D721Med (cell line): ENCODE data around the gene FMNL3.
A peak's percentile ranks its signal among the peaks of the same experiment; 100 is the strongest.

Experiments
- DNase-seq: peaks from one replicate; pipeline ENCODE4 v3.0.0; 2011; ENCODE audit warnings: low spot score; ENCODE audit not compliant: insufficient read length
- FAIRE-seq: peaks from 2 replicates; lab custom pipeline; 2011; peaks lifted over from hg19 to GRCh38; lab: Jason Lieb, UNC
- TF ChIP-seq, protein P1 (sequence below): IDR thresholded peaks from 2 replicates; pipeline ENCODE4 v1.5.1; 2012; ENCODE audit warnings: mild to moderate bottlenecking, control low read depth; ENCODE audit not compliant: insufficient read depth; ENCODE audit errors: missing control alignments

The FMNL3 gene

DNA sequence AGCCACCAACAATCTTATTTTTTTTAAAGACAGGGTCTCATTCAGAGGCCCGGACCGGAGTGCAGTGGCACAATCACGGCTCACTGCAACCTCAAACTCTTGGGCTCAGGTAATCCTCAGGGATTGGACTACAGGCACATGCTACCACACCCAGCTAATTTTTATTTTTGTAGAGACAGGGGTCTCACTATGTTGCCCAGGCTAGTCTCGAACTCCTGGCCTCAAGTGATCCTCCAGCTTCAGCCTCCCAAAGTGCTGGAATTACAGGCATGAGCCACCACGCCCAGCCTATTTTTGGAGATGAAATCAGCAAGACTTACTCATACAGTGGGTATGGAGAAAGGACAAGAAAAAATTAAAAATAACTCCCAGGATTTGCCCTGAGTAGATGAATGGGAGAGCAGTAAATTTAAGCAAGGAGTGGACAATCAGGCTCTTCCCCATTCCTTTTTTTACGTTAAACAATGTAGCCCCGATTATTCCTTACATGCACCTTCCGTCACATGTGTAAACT, 13.2 kb downstream of the FMNL3 start:
- no peak for DNase-seq
- FAIRE-seq = no peak
- TF ChIP-seq, protein P1, sequence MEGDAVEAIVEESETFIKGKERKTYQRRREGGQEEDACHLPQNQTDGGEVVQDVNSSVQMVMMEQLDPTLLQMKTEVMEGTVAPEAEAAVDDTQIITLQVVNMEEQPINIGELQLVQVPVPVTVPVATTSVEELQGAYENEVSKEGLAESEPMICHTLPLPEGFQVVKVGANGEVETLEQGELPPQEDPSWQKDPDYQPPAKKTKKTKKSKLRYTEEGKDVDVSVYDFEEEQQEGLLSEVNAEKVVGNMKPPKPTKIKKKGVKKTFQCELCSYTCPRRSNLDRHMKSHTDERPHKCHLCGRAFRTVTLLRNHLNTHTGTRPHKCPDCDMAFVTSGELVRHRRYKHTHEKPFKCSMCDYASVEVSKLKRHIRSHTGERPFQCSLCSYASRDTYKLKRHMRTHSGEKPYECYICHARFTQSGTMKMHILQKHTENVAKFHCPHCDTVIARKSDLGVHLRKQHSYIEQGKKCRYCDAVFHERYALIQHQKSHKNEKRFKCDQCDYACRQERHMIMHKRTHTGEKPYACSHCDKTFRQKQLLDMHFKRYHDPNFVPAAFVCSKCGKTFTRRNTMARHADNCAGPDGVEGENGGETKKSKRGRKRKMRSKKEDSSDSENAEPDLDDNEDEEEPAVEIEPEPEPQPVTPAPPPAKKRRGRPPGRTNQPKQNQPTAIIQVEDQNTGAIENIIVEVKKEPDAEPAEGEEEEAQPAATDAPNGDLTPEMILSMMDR = no peak

- TF ChIP-seq, protein P1 = no peak
- DNase-seq (no peak), FAIRE-seq (no peak)
Observed at GRCh38 chr12:49692851-49693250, 14.4 kb downstream of the FMNL3 start.

GRCh38 chr12:49689785-49690184, 17.4 kb downstream of the FMNL3 start:
- TF ChIP-seq, protein P1 = no peak
- peak; percentile 42 for DNase-seq
- no peak for FAIRE-seq

GRCh38 chr12:49689237-49689636, 18.0 kb downstream of the FMNL3 start:
- FAIRE-seq = no peak
- no peak for DNase-seq
- TF ChIP-seq, protein P1 = no peak

DNA sequence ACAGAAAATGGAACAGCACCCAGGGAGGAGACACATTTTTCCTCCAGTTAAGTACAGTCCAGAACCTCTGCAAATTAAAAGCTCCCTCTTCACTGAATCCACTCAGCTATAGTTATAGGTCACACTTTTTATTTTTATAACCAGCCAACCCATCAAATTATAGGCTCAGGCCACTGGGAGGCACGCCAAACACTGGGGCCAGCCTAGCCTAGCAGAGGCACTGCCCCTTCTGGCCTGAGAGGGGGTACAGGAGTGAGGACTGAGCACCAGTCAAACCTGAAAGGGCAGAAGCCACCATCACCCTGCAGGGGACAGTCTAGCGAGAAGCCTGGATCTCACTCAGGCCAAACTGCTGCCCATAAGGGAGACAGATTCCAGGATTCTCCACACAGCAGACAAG, 19.3 kb downstream of the FMNL3 start:
- TF ChIP-seq, protein P1 = no peak
- no peak for FAIRE-seq

GRCh38 chr12:49684310-49684854, 22.8 kb downstream of the FMNL3 start:
- FAIRE-seq = no peak
- DNase-seq = no peak
- TF ChIP-seq, protein P1 = no peak

More for the DNA sequence above, 19.3 kb downstream of the FMNL3 start:
- DNase-seq = no peak

- DNase-seq (no peak), FAIRE-seq (no peak)
- TF ChIP-seq, protein P1 = no peak
Observed at GRCh38 chr12:49683599-49684309, 23.5 kb downstream of the FMNL3 start.
